GM19023 (cell line): ENCODE measurements around the gene ZSCAN16.

ENCODE experiments used
- ATAC-seq: cut with Tn5 transposase; IDR thresholded peaks from one replicate; pipeline ENCODE4 v1.9.1; 2021; ENCODE audit warnings: mild to moderate bottlenecking, moderate library complexity; ENCODE audit not compliant: unreplicated experiment

The ZSCAN16 gene

DNA sequence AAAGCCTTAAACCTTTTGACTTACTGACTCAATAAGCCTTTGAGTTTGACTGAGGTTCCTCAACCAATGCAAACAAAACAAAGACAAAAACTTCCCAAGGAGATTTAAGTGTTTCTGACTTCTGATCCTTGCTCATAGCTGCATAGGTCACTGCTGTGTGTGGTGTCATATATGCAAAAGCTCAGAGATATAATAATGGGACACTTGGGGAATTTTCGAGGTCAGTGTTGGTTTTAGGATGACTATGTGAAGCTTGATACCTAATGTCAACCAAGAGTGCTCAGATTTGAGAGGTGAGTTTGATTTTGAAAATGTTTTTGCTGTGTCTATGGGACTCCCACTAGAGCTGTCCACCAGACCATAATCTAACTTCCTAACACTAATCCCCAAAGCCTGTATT is 43.5 kb downstream of the ZSCAN16 start:
- ATAC-seq, result no peak

- ATAC-seq, result no peak
These were observed 46.9 kb downstream of the ZSCAN16 start for GRCh38 chr6:28171271-28171670.

DNA sequence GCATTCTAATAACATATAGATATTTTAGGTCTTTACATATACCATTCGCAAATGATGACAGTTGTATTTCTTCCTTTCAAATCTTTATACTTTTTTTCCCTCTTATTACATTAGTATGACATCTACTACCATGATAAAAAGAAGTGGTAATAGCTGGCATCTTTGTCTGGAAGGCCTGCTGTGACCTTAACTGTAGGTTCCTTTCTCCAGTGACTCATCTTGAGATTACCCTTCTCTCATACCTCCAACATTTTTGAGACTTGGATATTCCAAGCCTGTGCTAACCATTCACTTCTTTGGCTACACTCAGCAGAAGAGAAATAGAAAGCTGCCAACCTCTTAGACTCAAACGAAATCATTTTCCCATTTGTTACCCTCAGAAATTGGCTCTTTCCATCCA is 47.6 kb downstream of the ZSCAN16 start:
- no peak for ATAC-seq

DNA sequence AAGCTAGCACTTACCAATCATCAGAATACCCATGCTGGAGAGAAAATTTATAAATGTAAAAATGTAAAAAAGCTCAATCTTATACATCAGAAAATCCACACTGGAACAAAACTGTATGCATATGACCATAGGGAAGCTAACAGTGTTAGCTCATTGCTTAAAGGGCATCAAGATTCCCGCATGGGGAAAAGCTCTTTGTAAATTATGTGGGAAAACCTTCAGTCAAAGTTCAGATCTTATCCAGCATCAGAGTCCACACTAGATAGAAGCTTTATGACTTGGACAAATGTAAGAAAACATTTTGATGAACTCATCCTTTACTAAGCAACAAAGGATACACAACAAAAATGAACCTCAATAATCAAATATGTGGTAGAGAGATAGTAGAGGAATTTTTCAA is 52.0 kb downstream of the ZSCAN16 start:
- no peak for ATAC-seq
